ENCODE results near the gene TCP1.
"Not testable (repeated sequence)": the region's sequence is repeated elsewhere in the genome, so short reads cannot be mapped to it uniquely, and the experiment has no call there.

Gene TCP1

DNA sequence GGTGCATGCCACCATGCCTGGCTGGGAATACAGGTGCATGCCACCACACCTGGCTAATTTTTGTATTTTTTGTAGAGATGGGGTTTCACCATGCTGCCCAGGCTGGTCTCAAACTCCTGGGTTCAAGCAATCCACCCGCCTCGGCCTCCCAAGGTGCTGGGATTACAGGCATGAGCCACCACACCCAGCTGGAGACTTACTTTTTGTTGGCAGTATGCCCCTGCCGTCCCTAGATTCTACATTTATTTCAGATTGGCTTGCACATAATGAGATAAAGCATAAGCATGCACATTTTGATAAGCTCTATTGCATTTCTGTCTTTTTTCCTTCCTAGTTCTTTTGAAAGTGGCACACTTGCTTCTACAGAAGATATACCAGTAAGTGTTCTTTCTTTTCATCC is 27.4 kb upstream of the TCP1 start:
- DNase-seq: not testable (repeated sequence)

DNA sequence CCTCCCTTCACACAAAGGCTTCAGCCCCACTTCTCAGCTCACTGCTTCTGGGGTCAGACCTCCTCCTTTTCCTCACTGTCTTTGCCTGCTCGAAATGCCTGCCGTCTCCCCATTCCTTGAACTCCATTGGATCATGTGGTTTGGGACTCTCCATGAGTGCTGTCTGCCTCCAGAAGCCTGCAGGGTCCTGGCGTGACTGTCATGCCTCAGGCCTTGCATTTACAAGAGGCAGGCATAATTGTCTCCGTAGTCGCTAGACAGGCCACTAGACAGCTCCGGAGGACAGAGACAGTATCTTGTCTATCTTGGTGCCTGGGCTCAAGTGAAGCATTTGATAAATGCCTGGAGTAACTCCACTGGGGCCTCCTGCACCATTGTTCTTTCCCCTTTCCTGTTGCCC is 26.0 kb upstream of the TCP1 start:
- DNase-seq: no peak

DNA sequence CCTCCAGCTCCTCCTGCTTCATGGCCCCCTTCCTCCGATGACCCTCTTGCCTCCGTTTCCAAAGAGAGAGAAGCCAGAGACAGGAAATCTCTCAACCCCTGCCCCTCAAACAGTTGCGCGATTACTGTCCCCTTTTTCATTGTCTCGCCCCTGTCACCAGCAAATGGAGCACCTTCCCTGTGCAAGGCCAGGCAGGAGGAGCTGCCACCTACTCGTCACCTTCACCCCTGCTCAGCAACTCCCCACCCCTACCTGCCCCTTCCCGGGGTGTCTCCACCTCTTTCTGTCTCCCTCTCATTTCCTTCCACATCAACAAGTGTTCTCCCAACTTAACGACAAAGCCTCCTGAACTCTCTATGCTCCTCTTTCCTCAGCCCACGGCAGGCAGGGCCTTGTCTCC is 24.4 kb upstream of the TCP1 start:
- no peak for DNase-seq

DNA sequence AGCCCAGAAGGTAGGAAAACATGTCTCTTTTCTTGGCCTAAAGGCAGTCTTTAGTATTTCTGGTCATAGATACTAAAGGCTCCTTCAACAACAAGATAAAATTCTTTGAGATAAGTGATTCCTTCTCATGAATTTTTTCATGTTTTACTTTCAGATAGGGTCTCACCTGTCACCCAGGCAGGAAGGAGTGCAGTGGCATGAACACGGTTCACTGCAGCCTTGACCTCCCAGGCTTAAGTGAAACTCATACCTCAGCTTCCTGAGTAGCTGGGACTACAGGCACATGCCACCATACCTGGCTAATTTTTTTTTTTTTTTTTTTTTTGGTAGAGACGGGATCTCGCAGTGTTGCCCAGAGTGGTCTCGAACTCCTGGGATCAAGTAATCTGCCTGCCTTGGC is 19.7 kb upstream of the TCP1 start:
- no peak for DNase-seq

DNA sequence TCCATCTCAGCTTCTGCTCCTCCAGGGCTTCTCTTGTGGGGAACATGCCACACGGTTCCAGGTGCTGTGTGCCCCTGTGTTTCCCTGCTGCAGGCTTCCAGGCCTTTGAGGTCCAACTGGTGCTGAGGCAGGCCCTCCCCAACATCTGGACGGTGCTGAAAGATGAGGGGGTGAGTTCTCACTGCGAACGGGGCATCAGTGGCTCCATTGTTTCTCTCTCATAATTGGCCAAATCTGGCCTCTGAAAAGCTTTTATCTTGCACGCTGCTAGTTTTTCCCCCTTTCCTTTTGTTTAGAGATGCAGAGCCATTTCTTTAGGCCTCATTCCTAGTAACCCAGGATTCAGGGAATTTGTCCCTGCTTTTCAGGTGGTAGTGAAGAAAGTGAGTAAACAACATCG is 19.2 kb upstream of the TCP1 start:
- no peak for DNase-seq

DNA sequence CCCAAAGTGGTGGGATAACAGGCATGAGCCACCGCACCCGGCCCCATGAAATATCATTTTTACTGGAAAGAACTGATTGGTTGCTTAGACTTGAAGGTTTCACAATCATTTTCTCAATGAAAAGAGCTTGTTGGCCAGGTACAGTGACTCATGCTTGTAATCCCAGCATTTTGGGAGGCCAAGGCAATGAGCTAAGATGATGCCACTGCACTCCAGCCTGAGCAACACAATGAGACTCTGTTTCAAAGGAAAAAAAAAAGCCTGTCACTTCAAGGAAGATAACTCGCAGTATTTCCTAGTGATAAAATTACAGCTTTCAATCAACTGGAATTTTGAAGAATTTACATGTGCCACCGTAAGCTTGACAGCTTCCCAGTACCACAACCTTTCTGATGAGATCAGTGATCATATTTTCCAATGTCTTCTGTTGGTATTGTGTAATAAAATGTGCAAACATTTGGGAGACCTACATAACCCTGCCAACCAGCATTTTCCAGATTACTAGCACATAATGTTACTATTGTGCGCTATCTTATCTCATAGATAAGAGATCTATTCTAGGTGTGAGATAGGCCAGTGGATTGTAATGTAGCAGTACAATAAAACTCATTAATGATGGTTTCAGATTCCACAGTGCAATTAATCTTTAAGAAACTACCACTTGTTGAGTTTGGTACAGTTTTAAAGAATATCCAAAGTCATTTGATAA is 17.9 kb upstream of the TCP1 start:
- DNase-seq: no peak

DNA sequence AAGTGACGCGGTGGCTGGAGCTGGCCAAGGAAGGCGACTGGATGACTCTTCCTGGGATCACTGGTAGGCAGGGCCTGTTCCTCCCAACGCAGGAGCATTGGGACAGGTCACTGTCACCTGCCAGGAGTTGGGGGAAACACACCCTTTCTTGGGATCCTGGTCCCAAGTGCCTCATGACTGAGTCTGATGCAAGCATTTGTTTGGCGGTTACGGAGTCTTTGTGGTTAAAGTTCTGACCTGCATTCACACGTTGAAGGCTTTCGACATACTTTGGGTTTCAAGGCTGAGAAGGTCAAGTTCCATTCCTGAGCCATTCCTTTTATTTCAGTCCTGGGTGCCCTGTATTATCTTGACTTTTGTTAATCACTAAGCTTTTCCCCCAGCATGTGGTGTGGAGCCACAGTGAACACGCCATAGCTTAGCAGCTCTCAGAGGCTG is 16.6 kb upstream of the TCP1 start:
- DNase-seq: no peak

DNA sequence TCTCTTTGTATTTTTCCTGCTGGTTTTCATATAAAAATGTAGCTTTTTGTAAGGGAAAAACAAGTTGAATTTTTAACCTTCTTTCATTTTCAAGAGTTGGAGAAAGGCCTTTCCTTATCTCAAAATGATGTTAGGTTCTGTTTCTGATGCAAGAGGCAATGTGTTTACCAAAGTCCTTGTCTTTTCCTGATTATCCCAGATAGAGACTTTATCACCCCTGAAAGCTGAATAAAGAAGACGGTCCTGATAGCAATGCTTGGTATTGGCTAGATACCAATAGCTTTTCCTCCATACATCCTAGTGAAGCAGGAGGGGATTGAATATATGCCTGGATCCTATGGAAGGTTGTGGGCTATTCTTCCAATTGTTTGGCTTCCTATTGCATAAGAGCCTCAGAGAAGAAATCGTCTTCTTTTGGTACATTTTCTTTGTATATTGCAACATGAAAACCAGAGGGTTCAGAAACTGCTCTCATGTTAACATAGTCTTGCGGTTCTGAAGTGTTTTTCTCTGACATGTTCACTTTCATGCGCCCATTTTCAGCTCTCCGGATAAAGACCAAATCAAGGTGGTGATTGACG is 16.1 kb upstream of the TCP1 start:
- DNase-seq: no peak

DNA sequence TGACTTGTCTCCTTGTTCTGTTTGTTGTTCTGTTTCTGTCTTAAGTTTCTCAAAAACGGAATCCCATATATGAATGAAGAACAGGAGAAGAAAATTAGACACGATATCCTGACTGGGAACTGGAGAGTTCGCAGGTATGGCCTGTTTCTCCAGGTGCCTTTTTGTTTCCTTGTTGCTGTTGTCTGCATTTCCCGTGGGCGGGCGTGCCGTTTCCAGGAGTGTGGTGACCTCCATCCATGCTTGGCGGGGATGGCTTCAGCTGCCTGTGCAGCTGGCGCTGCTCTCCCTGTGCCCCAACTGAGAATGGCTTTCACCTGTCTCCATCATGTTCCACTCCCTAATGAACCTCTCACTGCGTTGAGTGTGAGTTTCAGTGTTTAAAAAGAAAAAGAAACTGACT is 15.1 kb upstream of the TCP1 start:
- no peak for DNase-seq

DNA sequence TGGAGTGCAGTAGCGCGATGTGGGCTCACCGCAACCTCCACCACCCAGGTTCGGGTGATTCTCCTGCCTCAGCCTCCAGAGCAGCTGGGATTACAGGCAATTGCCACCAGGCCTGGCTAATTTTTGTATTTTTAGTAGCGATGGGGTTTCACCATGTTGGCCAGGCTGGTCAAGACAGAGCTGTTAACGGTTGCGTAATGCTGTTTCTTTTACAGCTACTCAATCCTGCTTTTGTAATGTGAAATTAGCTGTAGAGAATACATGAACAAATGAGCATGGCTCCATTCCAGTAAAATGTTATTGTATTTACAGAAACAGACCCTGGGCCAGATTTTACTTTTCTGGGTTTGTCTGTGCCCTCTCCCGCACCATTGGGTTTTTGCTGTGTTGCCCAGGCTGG is 12.5 kb upstream of the TCP1 start:
- DNase-seq: no peak

DNA sequence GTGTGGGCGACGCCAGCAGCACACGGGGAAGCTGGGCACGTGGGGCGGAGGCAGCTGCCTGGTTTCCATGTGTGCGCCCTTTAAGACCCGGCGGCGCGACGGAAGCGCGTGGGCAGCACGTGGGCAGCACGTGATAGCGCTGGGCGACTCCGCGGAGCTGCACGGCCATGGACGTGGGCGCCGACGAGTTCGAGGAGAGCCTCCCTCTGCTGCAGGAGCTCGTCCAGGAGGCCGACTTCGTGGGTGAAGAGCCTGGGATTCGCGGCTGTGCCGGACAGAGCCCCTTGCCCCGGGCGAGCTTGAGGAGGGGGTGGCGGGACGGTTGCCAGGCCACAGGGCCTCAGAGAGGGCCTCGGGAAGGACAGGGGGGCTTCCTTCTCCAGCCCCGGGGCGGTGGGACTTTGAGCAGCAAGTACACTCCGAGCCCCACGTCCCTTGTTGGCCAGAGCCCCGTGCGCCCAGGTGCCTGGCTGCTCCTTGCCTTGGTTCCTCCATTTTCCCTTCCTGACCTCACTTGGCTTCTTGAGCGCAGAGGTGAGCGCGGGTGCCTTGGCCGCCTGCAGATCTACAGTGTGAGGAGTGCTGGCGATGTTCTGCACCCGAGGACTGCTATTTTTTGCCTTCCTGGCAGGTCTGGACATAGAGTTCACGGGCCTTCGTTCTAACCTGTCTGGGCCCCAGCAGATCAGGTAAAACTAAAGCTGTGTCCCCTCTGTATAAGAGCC is 10.9 kb upstream of the TCP1 start, which contains the start of gene PNLDC1:
TSS of gene PNLDC1 (plus strand) at position 136 of the 725 bp plus-strand sequence. CDS start at position 168, 32 bp downstream.
- DNase-seq: no peak

DNA sequence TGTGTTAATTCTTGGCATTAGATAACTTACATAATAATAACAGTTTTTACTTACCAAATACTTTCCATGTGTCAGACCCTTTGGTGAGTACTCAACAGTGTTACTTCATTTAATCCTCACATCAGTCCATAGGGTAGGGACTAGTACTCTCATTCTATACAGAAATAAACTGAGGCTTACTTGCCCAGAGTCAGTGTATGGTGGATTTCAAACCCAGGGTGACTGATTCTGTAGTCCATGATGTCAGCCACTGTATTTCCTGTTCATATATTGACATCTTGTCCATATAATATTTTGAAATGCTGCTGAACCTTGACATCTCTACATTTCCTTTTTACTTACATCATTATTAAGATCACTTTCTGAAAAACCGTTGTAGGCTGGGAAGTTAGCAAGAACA is 8.2 kb upstream of the TCP1 start:
- no peak for DNase-seq

DNA sequence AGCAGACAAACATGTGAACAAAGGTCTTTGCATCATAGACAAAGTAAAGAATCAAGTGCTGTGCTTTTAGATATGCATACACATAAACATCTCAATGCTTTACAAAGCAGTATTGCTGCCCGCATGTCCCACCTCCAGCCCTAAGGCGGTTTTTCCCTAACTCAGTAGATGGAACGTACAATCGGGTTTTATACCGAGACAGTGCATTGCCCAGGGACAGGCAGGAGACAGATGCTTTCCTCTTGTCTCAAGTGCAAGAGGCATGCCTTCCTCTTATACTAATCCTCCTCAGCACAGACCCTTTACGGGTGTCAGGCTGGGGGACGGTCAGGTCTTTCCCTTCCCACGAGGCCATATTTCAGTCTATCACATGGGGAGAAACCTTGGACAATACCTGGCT is 5.6 kb upstream of the TCP1 start:
- not testable (repeated sequence) for DNase-seq

DNA sequence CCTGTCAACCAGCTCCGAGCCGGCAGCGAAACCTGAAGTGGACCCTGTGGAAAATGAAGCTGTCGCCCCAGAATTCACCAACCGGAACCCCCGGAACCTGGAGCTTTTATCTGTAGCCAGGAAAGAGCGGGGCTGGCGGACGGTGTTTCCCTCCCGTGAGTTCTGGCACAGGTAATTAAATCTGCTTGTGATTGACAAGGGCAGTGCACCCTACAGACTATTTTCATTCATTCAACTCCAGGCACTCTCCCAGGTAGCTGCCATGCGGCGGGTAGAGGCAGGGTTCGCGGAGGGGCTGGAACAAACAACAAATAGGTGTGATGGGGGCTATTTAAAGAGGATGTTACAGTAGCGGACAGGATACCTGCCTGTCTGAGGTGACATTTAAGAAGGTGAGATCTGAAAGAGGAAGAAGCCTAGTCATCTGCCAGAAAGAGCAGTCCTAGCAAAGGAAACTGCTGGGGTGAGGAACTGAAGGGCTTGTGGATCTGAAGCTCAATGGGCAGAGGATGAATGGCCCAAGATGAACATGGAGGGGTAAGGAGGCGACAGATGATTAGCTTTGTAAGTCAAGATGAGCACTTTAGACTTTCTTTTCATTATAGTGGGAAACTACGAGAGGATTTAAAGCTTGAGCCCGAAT is 1.7 kb upstream of the TCP1 start:
- no peak for DNase-seq

DNA sequence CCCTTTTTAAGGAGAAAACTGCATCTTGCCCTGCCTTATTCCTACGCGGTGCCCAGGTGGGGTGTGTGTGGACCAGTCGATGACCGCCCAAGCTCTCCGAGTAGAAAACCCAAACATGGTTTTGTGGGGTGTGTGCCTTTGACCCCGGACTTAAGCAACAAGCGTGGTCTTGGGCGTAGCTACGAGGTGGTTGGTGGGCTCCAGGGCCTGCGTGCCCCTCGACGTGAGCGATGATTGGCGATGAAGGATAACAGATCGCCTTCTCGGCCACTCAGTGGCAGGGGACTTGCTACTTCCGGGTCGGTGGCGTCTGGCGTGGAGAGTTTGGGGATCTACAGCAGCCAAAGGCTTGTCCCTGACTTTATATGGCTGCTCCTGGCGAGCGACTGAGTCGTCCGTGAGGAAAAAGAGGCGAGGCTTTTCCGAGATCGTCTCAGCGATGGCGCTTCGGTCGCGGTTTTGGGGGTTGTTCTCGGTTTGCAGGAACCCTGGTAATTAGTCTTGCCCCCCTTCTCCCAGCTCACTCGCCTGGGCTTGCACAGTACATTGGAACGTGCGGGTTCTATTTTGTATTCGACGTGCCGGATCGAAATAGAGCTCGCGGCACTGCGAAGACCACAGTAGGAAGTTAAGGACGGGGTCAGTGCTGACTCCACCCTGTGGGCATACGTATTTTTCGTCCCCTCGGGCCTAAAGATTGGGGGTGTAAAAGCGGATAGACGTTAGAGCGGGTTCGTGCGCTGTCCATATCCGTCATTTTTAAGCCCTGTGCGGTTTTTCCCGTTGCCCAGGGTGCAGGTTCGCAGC is 950 bp upstream of the TCP1 start, which contains the start of gene MRPL18:
TSS of gene MRPL18 (plus strand) at position 319 of the 807 bp plus-strand sequence. CDS start at position 440, 121 bp downstream.
- DNase-seq: peak; percentile 89

DNA sequence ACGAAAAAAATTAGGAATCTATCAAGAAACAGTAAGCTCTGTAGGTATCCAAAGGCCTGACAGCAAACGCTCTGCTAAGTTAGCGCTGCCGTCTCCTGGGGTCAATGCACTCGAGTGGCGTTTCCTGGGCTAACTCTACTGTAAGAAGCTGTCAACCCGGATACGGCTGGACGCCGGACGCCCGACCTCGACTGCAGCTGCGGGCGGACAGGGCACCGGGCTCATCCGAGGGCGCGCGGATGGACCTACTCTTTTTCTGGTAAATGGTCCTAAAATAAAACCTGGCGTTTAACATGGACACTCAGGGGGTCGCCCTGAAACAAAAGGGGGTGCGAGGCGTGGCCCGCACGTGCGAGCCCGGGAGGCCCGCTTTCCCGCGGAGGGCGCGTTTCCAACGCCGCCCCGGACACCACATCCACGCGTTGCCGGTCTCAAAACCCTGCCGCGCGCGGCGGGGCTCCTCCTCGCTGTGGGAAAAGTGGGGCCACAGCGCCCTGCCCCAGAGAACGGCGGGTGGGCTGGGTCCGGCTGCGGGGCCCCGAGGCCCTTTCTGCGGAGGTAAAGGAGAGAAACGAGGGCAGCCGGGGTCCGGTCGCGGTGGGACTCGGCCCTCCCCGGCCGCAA is 537 bp downstream of the TCP1 start:
- DNase-seq: peak; percentile 26

DNA sequence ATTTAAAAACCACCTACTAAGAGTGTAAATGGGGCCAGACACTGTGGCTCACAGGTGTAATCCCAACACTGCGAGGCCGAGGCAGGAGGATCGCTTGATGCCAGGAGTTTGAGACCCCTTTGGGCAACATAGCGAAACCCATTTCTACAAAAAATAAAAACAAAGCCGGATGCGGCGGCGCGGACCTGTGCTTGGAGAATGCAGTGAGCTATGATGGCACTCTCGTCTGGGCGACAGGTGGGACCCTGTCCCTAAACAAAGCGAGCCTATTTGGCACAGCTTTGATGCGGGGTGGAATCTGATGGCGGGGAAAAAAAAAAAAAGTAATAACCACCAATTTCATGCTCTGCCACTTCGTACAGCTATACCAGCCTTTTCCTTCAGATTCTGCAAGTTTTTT is 1.1 kb downstream of the TCP1 start:
- no peak for DNase-seq

DNA sequence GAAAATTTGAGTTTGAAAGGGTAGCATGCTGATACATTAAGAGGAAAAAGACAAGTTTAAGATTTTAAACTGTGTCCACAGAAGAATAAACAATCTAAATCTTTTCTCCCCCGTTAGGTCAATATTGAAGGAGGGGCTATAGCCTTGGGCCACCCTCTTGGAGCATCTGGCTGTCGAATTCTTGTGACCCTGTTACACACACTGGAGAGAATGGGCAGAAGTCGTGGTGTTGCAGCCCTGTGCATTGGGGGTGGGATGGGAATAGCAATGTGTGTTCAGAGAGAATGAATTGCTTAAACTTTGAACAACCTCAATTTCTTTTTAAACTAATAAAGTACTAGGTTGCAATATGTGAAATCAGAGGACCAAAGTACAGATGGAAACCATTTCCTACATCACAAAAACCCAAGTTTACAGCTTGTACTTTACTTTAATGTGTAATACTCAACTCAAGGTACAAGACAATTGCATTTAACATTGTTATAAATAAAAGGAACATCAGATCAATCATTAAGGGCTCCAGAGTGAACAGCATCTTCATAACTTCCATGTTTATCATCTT is 10.8 kb downstream of the TCP1 start:
- DNase-seq: no peak

DNA sequence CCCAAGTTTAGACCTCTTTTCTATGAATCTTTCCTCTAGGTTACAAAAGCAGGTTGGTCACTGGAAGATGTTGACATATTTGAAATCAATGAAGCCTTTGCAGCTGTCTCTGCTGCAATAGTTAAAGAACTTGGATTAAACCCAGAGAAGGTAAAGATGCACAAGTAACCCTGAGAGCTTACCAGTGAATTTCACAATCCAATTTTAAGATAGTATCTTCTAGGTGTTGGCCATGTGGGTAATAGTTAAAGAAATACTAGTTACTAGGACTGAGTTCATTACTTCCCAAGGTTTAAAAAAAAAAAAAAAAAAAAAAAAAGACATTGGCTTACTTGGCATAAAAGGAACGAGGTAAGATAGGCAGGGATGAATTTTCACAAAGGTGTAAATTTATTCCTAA is 11.3 kb downstream of the TCP1 start:
- DNase-seq: no peak

DNA sequence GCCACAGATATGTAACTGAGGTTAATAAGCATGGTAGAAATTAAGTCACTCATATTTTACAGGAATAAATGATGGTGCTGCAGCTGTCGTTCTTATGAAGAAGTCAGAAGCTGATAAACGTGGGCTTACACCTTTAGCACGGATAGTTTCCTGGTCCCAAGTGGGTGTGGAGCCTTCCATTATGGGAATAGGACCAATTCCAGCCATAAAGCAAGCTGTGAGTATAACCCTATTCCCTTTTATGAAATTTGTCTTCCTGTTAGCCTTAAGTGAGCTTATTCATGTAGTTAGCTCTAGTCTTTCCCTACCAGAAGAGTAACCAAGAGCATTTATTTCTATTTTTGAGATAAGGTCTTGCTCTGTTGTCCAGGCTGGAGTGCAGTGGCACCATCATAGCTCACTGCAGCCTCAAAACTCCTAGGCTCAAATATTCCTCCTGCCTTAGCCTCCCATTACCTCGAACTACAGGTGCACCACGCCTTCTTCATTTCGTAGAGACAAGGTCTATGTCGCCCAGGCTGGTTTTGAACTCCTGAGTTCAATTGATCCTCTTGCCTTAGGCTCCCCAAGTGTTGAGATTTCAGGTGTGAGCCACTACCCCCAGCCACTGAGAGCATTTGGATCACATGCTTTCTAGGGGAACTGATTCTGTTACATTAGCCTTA is 12.0 kb downstream of the TCP1 start:
- no peak for DNase-seq

DNA sequence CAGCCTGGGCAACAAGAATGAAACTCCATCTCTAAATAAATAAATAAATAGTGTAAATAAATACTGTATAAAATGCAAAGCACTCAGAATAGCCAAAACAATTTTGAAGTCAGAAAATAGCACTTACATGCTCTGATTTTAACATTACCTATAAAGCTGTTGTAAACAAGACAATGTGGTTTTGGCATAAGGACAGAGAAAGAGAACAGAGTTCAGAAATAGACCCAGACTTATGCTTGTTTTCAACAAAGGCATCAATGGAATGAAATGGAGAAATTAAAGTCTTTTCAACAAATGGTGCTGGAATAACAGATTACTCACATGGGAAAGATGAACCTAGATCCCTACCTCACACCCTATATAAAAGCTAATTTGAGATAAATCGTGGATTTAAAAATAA is 17.2 kb downstream of the TCP1 start:
- DNase-seq: no peak

Data from activated naive CD4-positive, alpha-beta T cell treated with anti-CD3 and anti-CD28 coated beads, Interleukin-2, amount 50 U/mL, for 16 hours (primary cell).